ENCODE results near the gene PIAS1.

DNA sequence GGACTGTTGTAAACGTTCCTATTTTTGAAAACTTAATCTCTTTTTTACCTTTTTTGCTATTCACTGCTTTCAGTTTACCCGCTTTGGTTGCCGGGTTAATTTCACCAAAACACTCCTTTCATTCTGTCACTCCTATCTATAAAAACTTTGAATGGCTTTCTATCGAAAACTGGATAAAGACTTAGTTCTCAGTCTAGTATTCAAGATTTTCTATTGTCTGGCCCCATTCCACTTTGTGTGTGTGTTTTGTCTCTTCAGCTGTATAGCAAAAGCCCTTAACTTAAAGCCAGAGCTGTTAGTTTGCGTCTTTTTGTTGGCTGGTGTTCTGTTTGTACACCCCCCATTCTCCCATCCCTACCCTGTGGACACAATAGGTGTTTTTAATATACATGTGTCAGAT, 7.5 kb downstream of the PIAS1 start:
- TF ChIP-seq ZNF830 (tag by site-specific recombination; IDR thresholded peaks at IDR 0.05; ENCODE audit: low read depth) (no peak), ZNF624 (tag by site-specific recombination; IDR thresholded peaks at IDR 0.05) (no peak), ZBTB21 (tag by site-specific recombination; IDR thresholded peaks at IDR 0.05) (no peak), ZNF292 (tag by site-specific recombination; IDR thresholded peaks at IDR 0.05; ENCODE audit: borderline replicate concordance, low read depth) (no peak), BCL11A (tag by site-specific recombination; IDR thresholded peaks at IDR 0.05; ENCODE audit: low read depth) (no peak), MEIS1 (CRISPR knock-in tag; IDR thresholded peaks at IDR 0.05; ENCODE audit: borderline replicate concordance) (no peak), ZNF785 (tag by site-specific recombination; IDR thresholded peaks at IDR 0.05) (no peak)
- TF ChIP-seq, protein P1, sequence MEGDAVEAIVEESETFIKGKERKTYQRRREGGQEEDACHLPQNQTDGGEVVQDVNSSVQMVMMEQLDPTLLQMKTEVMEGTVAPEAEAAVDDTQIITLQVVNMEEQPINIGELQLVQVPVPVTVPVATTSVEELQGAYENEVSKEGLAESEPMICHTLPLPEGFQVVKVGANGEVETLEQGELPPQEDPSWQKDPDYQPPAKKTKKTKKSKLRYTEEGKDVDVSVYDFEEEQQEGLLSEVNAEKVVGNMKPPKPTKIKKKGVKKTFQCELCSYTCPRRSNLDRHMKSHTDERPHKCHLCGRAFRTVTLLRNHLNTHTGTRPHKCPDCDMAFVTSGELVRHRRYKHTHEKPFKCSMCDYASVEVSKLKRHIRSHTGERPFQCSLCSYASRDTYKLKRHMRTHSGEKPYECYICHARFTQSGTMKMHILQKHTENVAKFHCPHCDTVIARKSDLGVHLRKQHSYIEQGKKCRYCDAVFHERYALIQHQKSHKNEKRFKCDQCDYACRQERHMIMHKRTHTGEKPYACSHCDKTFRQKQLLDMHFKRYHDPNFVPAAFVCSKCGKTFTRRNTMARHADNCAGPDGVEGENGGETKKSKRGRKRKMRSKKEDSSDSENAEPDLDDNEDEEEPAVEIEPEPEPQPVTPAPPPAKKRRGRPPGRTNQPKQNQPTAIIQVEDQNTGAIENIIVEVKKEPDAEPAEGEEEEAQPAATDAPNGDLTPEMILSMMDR (tag by site-specific recombination; IDR thresholded peaks at IDR 0.05) = no peak
- TF ChIP-seq, protein P2, sequence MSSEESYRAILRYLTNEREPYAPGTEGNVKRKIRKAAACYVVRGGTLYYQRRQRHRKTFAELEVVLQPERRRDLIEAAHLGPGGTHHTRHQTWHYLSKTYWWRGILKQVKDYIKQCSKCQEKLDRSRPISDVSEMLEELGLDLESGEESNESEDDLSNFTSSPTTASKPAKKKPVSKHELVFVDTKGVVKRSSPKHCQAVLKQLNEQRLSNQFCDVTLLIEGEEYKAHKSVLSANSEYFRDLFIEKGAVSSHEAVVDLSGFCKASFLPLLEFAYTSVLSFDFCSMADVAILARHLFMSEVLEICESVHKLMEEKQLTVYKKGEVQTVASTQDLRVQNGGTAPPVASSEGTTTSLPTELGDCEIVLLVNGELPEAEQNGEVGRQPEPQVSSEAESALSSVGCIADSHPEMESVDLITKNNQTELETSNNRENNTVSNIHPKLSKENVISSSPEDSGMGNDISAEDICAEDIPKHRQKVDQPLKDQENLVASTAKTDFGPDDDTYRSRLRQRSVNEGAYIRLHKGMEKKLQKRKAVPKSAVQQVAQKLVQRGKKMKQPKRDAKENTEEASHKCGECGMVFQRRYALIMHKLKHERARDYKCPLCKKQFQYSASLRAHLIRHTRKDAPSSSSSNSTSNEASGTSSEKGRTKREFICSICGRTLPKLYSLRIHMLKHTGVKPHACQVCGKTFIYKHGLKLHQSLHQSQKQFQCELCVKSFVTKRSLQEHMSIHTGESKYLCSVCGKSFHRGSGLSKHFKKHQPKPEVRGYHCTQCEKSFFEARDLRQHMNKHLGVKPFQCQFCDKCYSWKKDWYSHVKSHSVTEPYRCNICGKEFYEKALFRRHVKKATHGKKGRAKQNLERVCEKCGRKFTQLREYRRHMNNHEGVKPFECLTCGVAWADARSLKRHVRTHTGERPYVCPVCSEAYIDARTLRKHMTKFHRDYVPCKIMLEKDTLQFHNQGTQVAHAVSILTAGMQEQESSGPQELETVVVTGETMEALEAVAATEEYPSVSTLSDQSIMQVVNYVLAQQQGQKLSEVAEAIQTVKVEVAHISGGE (tag by site-specific recombination; conservative IDR thresholded peaks at IDR 0.05; ENCODE audit: low read depth) = no peak

All from HEK293 (cell line).